T-helper 17 cell (primary cell): ENCODE measurements around the gene LDLRAP1. TPM values are rescaled to one million over a fixed set of nuclear protein-coding genes. Genes with fewer than 3 reads are reported as not detected.
A peak's percentile ranks its signal among the peaks of the same experiment; 100 is the strongest.
"Not testable (repeated sequence)": the region's sequence is repeated elsewhere in the genome, so short reads cannot be mapped to it uniquely, and the experiment has no call there.

Source experiments
- ATAC-seq: fragments of 150-1000 bp; cut with Tn5 transposase; 2 replicates; pipeline ENCODE4 v1.10.0; 2021; ENCODE audit warnings: mild to moderate bottlenecking, moderate library complexity
- DNase-seq, 3 donors: peaks; one replicate each; pipeline versions ENCODE4 v3.0.0 to v3.0.0-alpha.2; 2020 to 2021
- H3K9me3 ChIP-seq: one replicate; pipeline ENCODE4 v1.7.0; 2013; ENCODE audit warnings: low read length, mild to moderate bottlenecking; ENCODE audit not compliant: control insufficient read depth, poor library complexity, severe bottlenecking
- H3K27ac Mint-ChIP-seq: one replicate; pipeline ENCODE4 v1.8.0; 2022; ENCODE audit warnings: mild to moderate bottlenecking, moderate library complexity, mixed read lengths
- H3K27me3 Mint-ChIP-seq: one replicate; pipeline ENCODE4 v1.8.0; 2022; ENCODE audit warnings: mixed read lengths
- H3K36me3 Mint-ChIP-seq: one replicate; pipeline ENCODE4 v1.8.0; 2022; ENCODE audit warnings: low read depth, mixed read lengths
- H3K4me1 Mint-ChIP-seq: one replicate; pipeline ENCODE4 v1.8.0; 2022; ENCODE audit warnings: mild to moderate bottlenecking, mixed read lengths
- H3K4me3 Mint-ChIP-seq: one replicate; pipeline ENCODE4 v1.8.0; 2022; ENCODE audit warnings: mild to moderate bottlenecking, moderate library complexity, mixed read lengths
- total RNA-seq, 4 donors: library from RNA in 2 of 4; stranded (reverse) in 2 of 4; gene quantifications; one replicate each; pipeline ENCODE4 v1.2.3 and lab custom pipeline; 2022 to 2026

LDLRAP1 gene
- total RNA-seq, 2 donors from 2014 or later: 90.3 to 96.6 TPM

GRCh38 chr1:25573591-25573930, 30.2 kb downstream of the LDLRAP1 start:
- H3K27me3 Mint-ChIP-seq: no peaks in the 10 kb centered on the region
- ATAC-seq: no peak
- no peak for DNase-seq
- peaks cover 2% of the 10 kb centered on the region for H3K36me3 Mint-ChIP-seq
- peaks cover 22% of the 10 kb centered on the region for H3K4me1 Mint-ChIP-seq
- no peak overlapping the region for H3K4me3 Mint-ChIP-seq
- no peaks in the 10 kb centered on the region for H3K9me3 ChIP-seq
- no peak overlapping the region for H3K27ac Mint-ChIP-seq

- Mint-ChIP-seq H3K36me3 (peaks cover 2% of the 10 kb centered on the region), H3K27me3 (no peaks in the 10 kb centered on the region), H3K4me1 (peaks cover 20% of the 10 kb centered on the region), H3K27ac (no peak overlapping the region), H3K4me3 (no peak overlapping the region)
- no peak for ATAC-seq
- no peaks in the 10 kb centered on the region for H3K9me3 ChIP-seq
- DNase-seq: no peak
These were observed 30.6 kb downstream of the LDLRAP1 start for GRCh38 chr1:25573961-25574360.

DNA sequence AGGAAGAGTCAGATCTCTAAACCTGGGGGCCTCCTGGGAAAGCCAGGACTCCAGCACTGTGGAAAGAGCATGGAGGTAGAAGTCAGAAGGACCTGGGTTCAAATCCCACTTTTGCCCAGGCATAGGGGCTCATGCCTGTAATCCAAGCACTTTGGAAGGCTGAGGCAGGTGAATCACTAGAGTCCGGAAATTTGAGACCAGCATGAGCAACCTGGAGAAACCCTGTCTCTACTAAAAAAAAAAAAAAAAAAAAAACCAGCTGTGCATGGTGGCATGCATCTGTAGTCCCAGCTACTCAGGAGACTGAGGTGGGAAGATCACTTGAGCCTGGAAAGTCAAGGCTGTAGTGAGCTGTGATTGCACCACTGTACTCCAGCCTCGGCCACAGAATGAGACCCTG, 31.8 kb downstream of the LDLRAP1 start:
- ATAC-seq (no peak), DNase-seq (no peak)
- H3K36me3 Mint-ChIP-seq: peaks cover 2% of the 10 kb centered on the region
- no peaks in the 10 kb centered on the region for H3K9me3 ChIP-seq
- no peak overlapping the region for H3K4me3 Mint-ChIP-seq
- H3K27me3 Mint-ChIP-seq: no peaks in the 10 kb centered on the region
- H3K27ac Mint-ChIP-seq: no peak overlapping the region
- peaks cover 20% of the 10 kb centered on the region for H3K4me1 Mint-ChIP-seq

DNA sequence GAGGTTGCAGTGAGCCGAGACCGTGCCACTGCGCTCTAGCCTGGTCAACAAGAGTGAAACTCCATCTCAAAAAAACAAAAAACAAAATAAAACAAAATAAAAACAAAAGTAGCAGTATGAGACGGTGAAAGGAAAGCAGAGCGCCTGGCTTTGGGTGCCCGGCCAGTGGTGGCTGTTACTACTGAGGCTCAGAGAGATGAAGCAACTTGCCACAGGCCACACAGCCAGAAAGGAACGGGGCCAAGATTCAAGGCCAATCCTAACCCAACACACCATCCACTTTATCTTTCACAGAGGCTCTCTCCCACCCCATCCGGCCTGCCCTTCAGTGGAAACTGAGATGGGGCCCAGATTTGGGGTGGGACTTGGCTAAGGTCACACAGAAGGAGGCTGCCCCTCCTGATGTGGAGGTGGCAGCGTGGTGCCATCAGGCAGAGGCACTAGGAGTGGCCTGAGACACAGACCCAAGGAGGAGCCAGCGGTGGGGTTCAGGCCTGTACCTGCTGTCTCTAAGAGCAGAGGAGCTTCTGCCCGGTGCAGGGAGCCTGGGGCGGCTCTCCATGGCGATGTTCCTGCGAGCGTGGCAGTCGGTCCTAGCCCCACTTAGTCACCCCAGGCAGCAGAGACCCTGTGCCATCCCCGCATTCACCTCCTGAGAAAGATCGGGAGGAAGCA, 33.2 kb downstream of the LDLRAP1 start:
- H3K9me3 ChIP-seq: no peaks in the 10 kb centered on the region
- DNase-seq: no peak
- H3K4me1 Mint-ChIP-seq: peaks cover 23% of the 10 kb centered on the region
- no peaks in the 10 kb centered on the region for H3K27me3 Mint-ChIP-seq
- H3K36me3 Mint-ChIP-seq: peaks cover 2% of the 10 kb centered on the region
- no peak for ATAC-seq
- no peak overlapping the region for H3K4me3 Mint-ChIP-seq
- no peak overlapping the region for H3K27ac Mint-ChIP-seq

DNA sequence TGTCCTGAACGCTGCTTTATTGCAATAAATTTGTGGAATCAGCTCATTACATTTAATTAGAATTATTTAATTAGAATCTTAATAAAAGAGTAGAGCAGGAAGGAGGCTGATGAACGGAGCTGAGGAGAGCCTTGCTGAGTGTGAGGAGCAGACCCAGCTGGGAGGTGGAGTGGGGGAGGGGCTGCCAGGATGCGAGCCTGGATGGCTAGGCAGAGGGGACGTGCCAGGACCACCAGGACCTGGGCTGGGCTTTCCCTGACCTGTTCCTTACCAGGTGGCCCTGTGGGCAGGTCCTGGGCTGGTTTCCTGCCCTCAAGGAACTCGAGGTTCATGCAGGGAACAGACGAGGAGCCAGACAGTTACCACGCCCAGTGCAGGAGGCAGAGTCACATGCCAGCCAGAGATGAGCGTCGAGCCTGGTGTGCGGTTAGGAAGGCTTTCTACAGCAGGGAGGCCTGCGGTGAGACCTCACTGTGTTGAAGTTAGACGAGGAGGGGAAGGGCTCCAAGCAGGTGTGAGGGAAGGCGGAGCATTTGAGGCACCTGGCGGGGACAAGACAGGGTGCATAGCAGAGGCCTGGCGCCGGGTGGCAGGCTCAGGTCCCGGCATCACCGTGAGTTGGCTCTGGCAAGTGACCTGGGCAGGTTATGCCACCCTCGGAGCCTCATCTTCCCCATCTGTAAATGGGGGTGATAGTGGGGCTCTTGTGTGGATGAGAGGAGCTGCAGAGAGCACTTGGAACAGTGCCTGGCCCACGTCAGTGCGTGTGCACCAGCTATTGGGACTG, 33.9 kb downstream of the LDLRAP1 start:
- ATAC-seq: no peak
- no peaks in the 10 kb centered on the region for H3K9me3 ChIP-seq
- Mint-ChIP-seq H3K27ac (peak overlapping the region; percentile 43), H3K27me3 (no peaks in the 10 kb centered on the region), H3K4me1 (peaks cover 19% of the 10 kb centered on the region), H3K36me3 (peaks cover 2% of the 10 kb centered on the region), H3K4me3 (no peak overlapping the region)
- no peak for DNase-seq

- H3K9me3 ChIP-seq: no peaks in the 10 kb centered on the region
- H3K27me3 Mint-ChIP-seq: no peaks in the 10 kb centered on the region
- H3K27ac Mint-ChIP-seq: no peak overlapping the region
- peaks cover 2% of the 10 kb centered on the region for H3K36me3 Mint-ChIP-seq
- peaks cover 11% of the 10 kb centered on the region for H3K4me1 Mint-ChIP-seq
- ATAC-seq (no peak), DNase-seq (no peak)
- H3K4me3 Mint-ChIP-seq: no peak overlapping the region
These were observed 36.2 kb downstream of the LDLRAP1 start for GRCh38 chr1:25579292-25580252.

- Mint-ChIP-seq H3K27me3 (no peaks in the 10 kb centered on the region), H3K27ac (no peak overlapping the region), H3K4me1 (peaks cover 15% of the 10 kb centered on the region), H3K4me3 (no peak overlapping the region), H3K36me3 (peaks cover 2% of the 10 kb centered on the region)
- ATAC-seq (no peak), DNase-seq (no peak)
- no peaks in the 10 kb centered on the region for H3K9me3 ChIP-seq
These were observed 37.5 kb downstream of the LDLRAP1 start for GRCh38 chr1:25580927-25581326.

- H3K36me3 Mint-ChIP-seq: peaks cover 2% of the 10 kb centered on the region
- ATAC-seq: no peak
These were observed 38.4 kb downstream of the LDLRAP1 start for GRCh38 chr1:25581764-25582163.

DNA sequence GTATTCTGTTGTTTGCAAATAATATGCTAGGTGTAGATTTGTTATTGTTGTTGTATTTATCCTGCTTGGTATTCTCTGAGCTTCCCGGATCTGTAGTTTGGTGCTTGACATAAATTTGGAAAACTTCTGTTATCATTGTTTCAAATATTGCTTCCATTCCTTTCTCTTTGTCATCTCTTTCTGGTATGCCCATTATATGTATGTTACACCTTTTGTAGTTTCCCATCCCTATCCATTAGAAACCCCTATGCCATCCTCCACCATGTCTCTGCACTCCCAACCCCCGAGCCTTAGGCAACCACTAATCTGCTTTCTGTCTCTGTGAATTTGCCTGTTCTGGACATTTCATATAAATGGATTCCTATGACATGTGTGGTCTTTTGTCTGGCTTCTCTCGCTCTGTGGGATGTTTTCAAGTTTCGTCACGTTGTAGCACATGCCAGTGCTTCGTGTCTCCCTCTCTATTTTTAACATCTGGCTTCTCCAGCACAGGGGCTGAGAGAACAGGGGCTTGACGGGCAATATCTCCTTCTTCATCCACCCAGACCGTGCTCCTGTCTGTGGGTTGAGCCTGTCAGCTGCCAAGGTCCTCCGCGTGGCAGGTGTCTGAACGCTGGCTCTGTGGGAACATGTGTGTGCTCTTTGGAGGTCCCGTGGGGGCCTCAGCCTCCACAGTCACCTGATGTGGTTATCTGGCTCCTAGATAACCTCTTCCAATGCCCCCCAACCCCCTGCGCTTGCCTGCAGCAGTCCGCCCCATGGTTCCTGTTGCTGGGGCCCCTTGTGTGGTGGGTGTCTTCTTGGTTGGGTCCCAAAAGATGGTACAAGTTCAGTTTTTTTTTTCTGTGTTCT, 40.3 kb downstream of the LDLRAP1 start:
- Mint-ChIP-seq H3K4me1 (peaks cover 15% of the 10 kb centered on the region), H3K36me3 (no peaks in the 10 kb centered on the region), H3K27me3 (no peaks in the 10 kb centered on the region), H3K4me3 (no peak overlapping the region), H3K27ac (no peak overlapping the region)
- DNase-seq: no peak
- no peaks in the 10 kb centered on the region for H3K9me3 ChIP-seq
- ATAC-seq: no peak

More at GRCh38 chr1:25581764-25582163, 38.4 kb downstream of the LDLRAP1 start:
- Mint-ChIP-seq H3K4me1 (peaks cover 15% of the 10 kb centered on the region), H3K27ac (no peak overlapping the region), H3K4me3 (no peak overlapping the region), H3K27me3 (no peaks in the 10 kb centered on the region)
- DNase-seq: no peak
- H3K9me3 ChIP-seq: no peaks in the 10 kb centered on the region

GRCh38 chr1:25586181-25586588, 42.8 kb downstream of the LDLRAP1 start:
- Mint-ChIP-seq H3K36me3 (no peaks in the 10 kb centered on the region), H3K27me3 (no peaks in the 10 kb centered on the region), H3K27ac (no peak overlapping the region), H3K4me3 (no peak overlapping the region), H3K4me1 (peaks cover 18% of the 10 kb centered on the region)
- H3K9me3 ChIP-seq: no peaks in the 10 kb centered on the region
- DNase-seq (no peak), ATAC-seq (no peak)

- Mint-ChIP-seq H3K27ac (peak overlapping the region; percentile 34), H3K27me3 (no peaks in the 10 kb centered on the region), H3K36me3 (no peaks in the 10 kb centered on the region), H3K4me1 (peaks cover 18% of the 10 kb centered on the region), H3K4me3 (peak overlapping the region; percentile 31)
- DNase-seq (no peak), ATAC-seq (no peak)
- H3K9me3 ChIP-seq: no peaks in the 10 kb centered on the region
These were observed 43.9 kb downstream of the LDLRAP1 start for GRCh38 chr1:25587290-25587689.

GRCh38 chr1:25588224-25588623, 44.8 kb downstream of the LDLRAP1 start:
- H3K36me3 Mint-ChIP-seq, ATAC-seq, H3K4me3 Mint-ChIP-seq, DNase-seq, H3K9me3 ChIP-seq, H3K27me3 Mint-ChIP-seq, H3K27ac Mint-ChIP-seq: not testable (repeated sequence)
- H3K4me1 Mint-ChIP-seq: peaks cover 18% of the 10 kb centered on the region
